ENCODE measurements around the gene NANOS3. TPM values are rescaled to one million over a fixed set of nuclear protein-coding genes. Genes with fewer than 3 reads are reported as not detected.

NANOS3 gene
- total and polyA plus RNA-seq, 2 experiments from 2014 or later, result not detected

- TF ChIP-seq EZH2 (IDR thresholded peaks at IDR 0.05; ENCODE audit: low read depth, unreplicated experiment) (no peak), NANOG (IDR thresholded peaks at IDR 0.05; ENCODE audit: borderline replicate concordance) (no peak), JUNB (IDR thresholded peaks at IDR 0.05; ENCODE audit: unreplicated experiment) (no peak), REST (IDR thresholded peaks at IDR 0.05; ENCODE audit: unreplicated experiment) (no peak), POLR2AphosphoS5 (IDR thresholded peaks at IDR 0.05; ENCODE audit: low read depth) (no peak), ETS1 (IDR thresholded peaks at IDR 0.05) (no peak), ZNF114 (CRISPR knock-in tag; IDR thresholded peaks at IDR 0.05) (no peak), ZNF331 (CRISPR knock-in tag; IDR thresholded peaks at IDR 0.05; ENCODE audit: low read depth) (no peak), STAT1 (IDR thresholded peaks at IDR 0.05; ENCODE audit: unreplicated experiment) (no peak)
Measured at GRCh38 chr19:13839938-13840304, 37.0 kb upstream of the NANOS3 start (continued).

GRCh38 chr19:13840305-13841085, 36.4 kb upstream of the NANOS3 start:
- no peak for ATAC-seq
- H3K27ac ChIP-seq (ENCODE audit: low read depth), result no peak overlapping the region
- no peaks in the 10 kb centered on the region; the same call in 1 of the 2 replicates for H4K20me1 ChIP-seq (replicated peaks; ENCODE audit: insufficient read depth)
- H3K36me3 ChIP-seq (ENCODE audit: insufficient read depth), result no peaks in the 10 kb centered on the region
- H3K4me2 ChIP-seq, result peak overlapping the region; percentile 64; the same call in 1 of the 2 replicates
- H3K27me3 ChIP-seq (ENCODE audit: insufficient read depth), result no peaks in the 10 kb centered on the region
- DNase-seq (ENCODE audit: low spot score), result no peak
- H3K4me3 ChIP-seq, result no peak overlapping the region
- Mint-ChIP-seq H3K4me3 (peak overlapping the region; percentile 23; the same call in 1 of the 3 replicates), H3K36me3 (ENCODE audit: low read depth) (no peaks in the 10 kb centered on the region; the same call in 2 of the 3 replicates), H3K27me3 (ENCODE audit: insufficient read depth, low read depth, poor library complexity) (peaks cover 20% of the 10 kb centered on the region), H3K27ac (no peak overlapping the region; the same call in 1 of the 2 replicates), H3K9me3 (no peaks in the 10 kb centered on the region), H3K4me1 (peaks cover 29% of the 10 kb centered on the region)
- peaks cover 14% of the 10 kb centered on the region; the same call in 1 of the 2 replicates for H3F3A ChIP-seq (replicated peaks; ENCODE audit: low read depth)
- H3K4me1 ChIP-seq (ENCODE audit: insufficient read depth), result peaks cover 30% of the 10 kb centered on the region
- H3K79me2 ChIP-seq (replicated peaks; ENCODE audit: insufficient read depth), result peaks cover 14% of the 10 kb centered on the region; the same call in 1 of the 2 replicates
- no peaks in the 10 kb centered on the region for H3K9me2 ChIP-seq (ENCODE audit: insufficient read depth)
- no peak overlapping the region for H2AFZ ChIP-seq
- TF ChIP-seq POLR2AphosphoS5 (IDR thresholded peaks at IDR 0.05; ENCODE audit: low read depth) (no peak), JUNB (IDR thresholded peaks at IDR 0.05; ENCODE audit: unreplicated experiment) (no peak), EZH2phosphoT487 (IDR thresholded peaks at IDR 0.05; ENCODE audit: unreplicated experiment) (no peak), ZNF462 (CRISPR knock-in tag; IDR thresholded peaks at IDR 0.05) (no peak), CTCF (conservative IDR thresholded peaks at IDR 0.05; ENCODE audit: low read depth in 2 of 2) (no peak)

Data from GM23338 (cell line).